GM20000 (cell line): ENCODE measurements around the gene CNN3.

Experiments
- DNase-seq: peaks from one replicate; pipeline ENCODE4 v3.0.0; 2012; ENCODE audit warnings: low spot score
- TF ChIP-seq, protein P1 (sequence below): IDR thresholded peaks from 2 replicates; pipeline ENCODE4 v1.5.1; 2012; ENCODE audit warnings: mild to moderate bottlenecking, control low read depth; ENCODE audit errors: extremely low read depth, missing control alignments

The CNN3 gene

DNA sequence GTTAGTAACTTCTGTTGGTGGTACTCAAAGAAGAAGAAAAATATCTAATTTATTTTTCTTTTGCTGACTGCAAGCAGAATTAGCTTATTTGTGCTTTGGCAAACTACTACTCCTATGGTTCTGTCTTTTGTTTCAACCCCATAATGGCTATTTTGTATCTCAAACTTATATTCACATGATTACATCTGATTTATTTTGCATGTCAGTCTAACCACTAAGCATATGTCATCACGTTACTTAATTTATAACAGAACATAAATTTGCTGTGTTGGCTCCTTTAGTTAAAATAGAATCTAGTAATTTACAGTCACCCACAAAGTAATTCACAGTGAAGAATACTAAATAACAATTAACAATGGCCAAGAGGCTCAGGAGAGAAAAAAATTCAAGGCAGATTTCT is 39.1 kb upstream of the CNN3 start:
- DNase-seq = no peak
- TF ChIP-seq, protein P1, sequence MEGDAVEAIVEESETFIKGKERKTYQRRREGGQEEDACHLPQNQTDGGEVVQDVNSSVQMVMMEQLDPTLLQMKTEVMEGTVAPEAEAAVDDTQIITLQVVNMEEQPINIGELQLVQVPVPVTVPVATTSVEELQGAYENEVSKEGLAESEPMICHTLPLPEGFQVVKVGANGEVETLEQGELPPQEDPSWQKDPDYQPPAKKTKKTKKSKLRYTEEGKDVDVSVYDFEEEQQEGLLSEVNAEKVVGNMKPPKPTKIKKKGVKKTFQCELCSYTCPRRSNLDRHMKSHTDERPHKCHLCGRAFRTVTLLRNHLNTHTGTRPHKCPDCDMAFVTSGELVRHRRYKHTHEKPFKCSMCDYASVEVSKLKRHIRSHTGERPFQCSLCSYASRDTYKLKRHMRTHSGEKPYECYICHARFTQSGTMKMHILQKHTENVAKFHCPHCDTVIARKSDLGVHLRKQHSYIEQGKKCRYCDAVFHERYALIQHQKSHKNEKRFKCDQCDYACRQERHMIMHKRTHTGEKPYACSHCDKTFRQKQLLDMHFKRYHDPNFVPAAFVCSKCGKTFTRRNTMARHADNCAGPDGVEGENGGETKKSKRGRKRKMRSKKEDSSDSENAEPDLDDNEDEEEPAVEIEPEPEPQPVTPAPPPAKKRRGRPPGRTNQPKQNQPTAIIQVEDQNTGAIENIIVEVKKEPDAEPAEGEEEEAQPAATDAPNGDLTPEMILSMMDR = no peak

DNA sequence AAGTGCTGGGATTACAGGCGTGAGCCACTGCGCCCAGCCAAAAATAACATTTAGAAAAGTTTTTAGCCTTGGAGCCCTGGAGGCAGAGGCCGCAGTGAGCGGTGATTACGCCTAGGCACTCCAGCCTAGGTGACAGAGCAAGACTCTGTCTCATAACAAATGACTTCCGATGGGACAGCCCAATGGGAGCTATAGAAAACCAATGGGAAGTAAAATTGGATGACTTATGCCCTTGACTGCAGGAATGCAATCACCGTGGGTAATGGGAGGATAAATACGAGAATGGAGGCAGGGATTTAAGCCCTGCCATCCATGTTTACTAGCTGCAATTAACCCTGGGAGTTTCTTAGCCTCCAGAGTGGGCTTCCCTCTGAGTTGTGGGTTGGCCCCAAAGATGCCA is 37.0 kb upstream of the CNN3 start:
- DNase-seq = no peak
- TF ChIP-seq, protein P1 = no peak

DNA sequence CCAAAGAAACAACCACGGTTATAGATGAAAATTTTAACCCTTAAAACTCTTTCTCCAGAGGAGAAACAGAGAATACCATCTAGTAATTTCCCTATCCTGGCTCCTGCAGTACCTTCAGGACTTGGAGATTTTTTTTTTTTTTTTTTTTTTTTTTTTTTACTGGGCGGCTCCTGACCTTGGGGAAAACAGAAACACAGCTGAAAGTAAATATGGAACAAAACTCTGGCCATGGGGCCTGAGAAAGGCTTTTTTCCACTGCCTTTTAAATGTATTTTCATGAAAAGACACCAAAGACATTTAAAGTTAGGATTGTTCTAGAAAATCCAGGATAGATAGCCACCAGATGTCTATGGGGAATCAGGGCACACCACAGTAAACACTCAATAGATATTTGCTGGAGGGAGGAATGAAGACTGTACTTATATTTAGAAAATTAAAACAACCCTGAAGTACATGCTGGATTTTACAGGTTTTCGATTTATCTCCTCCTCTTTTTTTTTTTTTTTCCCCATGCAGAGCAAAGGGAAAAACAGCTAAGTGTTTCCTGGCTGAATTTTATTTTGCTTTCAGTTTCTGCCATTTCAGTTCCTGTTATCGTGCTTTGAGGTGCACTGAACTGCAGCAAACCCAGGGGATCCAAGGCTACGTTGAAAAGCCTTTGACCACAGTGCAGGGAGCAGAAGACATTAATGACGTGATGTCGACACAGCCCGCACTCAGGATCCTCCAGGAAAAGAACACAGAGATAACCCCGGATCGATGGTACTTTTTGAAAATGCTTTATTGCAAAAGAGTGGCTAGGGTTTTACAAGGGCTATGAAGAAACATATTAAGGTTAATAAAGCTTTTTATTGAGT is 35.7 kb upstream of the CNN3 start:
- DNase-seq = peak; percentile 44

DNA sequence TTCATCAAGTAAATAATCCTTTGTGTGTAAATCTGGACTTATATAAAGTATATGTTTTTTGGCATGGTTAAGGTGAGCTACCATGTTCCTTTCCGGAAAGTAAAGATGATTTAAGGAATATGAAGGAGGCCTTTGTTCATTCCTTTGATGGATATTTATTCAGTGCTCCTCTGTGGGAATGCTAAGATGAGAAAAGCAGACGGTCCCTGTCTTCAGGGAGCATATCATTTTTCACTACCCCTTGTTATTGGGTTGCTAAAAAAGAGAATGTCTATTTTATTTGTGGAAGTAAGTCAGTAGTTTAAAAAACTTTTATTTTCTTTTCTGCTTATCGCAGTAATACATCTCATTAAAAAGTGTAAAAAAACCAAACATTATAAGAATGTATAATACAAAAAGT is 35.1 kb upstream of the CNN3 start:
- DNase-seq = no peak
- TF ChIP-seq, protein P1 = no peak

More for the DNA sequence above, 35.7 kb upstream of the CNN3 start:
- TF ChIP-seq, protein P1 = no peak

DNA sequence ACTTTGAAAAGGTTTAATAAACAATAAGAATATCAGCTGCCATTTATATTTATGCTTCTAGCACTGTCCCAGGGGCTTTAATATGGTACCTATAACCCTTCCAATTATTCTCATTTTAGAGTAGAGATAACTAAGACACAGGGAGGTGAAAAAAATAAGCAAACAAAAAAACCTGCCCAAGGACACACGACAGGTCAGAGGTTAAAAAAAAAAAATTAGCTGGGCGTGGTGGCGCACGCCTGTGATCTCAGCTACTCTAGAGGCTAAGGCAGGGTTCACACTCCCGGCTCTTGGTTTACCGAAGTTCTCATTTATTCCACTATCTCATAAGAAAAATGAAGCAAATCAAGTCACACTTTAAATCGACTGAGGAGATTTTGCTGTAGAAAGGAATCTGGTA is 34.7 kb upstream of the CNN3 start:
- TF ChIP-seq, protein P1 = no peak
- no peak for DNase-seq

DNA sequence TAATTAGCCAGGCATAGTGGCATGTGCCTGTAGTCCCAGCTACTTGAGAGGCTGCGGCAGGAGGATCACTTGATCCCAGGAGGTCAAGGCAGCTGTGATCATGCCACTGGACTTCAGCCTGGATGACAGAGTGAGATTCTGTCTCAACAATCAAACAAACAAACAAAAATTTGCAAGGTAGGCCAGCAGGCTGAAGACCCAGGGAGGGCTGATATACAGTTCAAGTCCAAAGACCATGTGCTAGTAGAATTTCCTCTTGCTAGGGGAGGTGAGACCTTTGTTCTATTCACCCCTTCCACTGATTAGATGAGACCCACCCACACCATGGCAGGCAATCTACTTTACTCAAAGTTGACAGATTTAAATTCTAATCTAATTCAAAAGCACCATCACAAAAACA is 31.2 kb upstream of the CNN3 start:
- no peak for DNase-seq
- TF ChIP-seq, protein P1 = no peak

DNA sequence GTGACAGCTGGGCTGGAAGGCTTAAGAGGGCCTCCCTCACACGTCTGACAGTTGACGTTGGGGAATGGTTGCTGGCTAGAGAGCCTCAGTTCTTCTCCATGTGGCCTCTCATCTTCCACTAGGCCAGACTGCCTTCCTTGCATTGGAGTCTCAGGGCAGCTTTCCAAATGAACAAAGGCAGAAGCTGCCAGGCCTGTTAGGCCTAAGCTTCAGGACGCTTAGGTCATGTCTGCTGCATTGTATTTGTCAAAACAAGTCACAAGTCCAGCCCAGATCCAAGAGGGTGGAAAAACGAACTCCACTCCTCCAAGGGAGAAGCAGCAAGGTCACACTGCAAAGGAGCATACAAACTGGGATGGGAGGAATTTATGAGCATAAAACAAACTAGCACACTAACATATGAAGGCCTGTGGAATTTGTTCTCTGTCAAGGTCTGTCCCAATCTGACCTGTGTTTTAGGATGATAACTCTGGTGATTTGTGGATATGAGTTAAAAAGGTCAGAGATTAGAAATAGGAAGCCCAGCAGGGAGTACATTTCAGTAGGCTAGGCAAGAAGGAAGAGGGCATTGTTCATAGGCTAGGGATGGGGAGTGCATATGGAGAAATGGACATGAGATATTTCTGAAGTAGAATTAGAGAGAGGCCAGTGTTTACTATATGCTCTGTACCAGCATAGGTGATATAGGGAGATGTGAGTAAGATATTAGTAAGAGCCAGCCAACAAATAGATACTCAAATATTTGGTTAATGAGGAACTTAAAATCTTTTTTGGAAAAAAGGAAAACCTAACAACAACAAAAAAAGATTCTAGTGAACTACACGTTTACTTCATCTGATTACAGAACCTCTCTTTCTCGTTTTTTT is 29.1 kb upstream of the CNN3 start:
- no peak for DNase-seq
- TF ChIP-seq, protein P1 = no peak
